Measurements from ENCODE around the gene GPR107. TPM values are rescaled to one million over a fixed set of nuclear protein-coding genes. Genes with fewer than 3 reads are reported as not detected.

The GPR107 gene
- total and polyA plus RNA-seq, 2 experiments from 2014 or later, result 6.2 to 30.7 TPM

GRCh38 chr9:130100681-130101080 is 47.0 kb downstream of the GPR107 start (continued):
- TF ChIP-seq ZNF462 (CRISPR knock-in tag; IDR thresholded peaks at IDR 0.05) (no peak), EZH2 (IDR thresholded peaks at IDR 0.05; ENCODE audit: low read depth, unreplicated experiment) (no peak), ZNF331 (CRISPR knock-in tag; IDR thresholded peaks at IDR 0.05; ENCODE audit: low read depth) (no peak)

GRCh38 chr9:130101915-130102314 is 48.2 kb downstream of the GPR107 start:
- peaks cover 22% of the 10 kb centered on the region for H3K36me3 ChIP-seq (ENCODE audit: insufficient read depth)
- H3K4me2 ChIP-seq, result no peak overlapping the region
- H3K79me2 ChIP-seq (replicated peaks; ENCODE audit: insufficient read depth), result no peaks in the 10 kb centered on the region
- H3F3A ChIP-seq (replicated peaks; ENCODE audit: low read depth), result 0 out of 2 replicates have a peak, but pooled peaks cover 9% of the 10 kb centered on the region
- H4K20me1 ChIP-seq (replicated peaks; ENCODE audit: insufficient read depth), result no peaks in the 10 kb centered on the region; the same call in 1 of the 2 replicates
- DNase-seq (ENCODE audit: low spot score) (no peak), ATAC-seq (no peak)
- peaks cover 40% of the 10 kb centered on the region for H3K36me3 Mint-ChIP-seq (ENCODE audit: low read depth)
- no peak overlapping the region for H3K27ac Mint-ChIP-seq
- no peaks in the 10 kb centered on the region for H3K27me3 Mint-ChIP-seq (ENCODE audit: insufficient read depth, low read depth, poor library complexity)
- no peak overlapping the region for H3K27ac ChIP-seq (ENCODE audit: low read depth)
- H3K4me1 Mint-ChIP-seq, result no peaks in the 10 kb centered on the region
- no peaks in the 10 kb centered on the region for H3K27me3 ChIP-seq (ENCODE audit: insufficient read depth)
- H2AFZ ChIP-seq, result no peak overlapping the region
- no peaks in the 10 kb centered on the region for H3K4me1 ChIP-seq (ENCODE audit: insufficient read depth)
- no peak overlapping the region for H3K4me3 ChIP-seq
- no peaks in the 10 kb centered on the region for H3K9me3 Mint-ChIP-seq
- no peaks in the 10 kb centered on the region for H3K9me2 ChIP-seq (ENCODE audit: insufficient read depth)
- H3K4me3 Mint-ChIP-seq, result no peak overlapping the region
- TF ChIP-seq ETS1 (IDR thresholded peaks at IDR 0.05), result no peak
- no peak for TF ChIP-seq ZNF462 (CRISPR knock-in tag; IDR thresholded peaks at IDR 0.05)
- TF ChIP-seq CREB1 (CRISPR knock-in tag; IDR thresholded peaks at IDR 0.05; ENCODE audit: low read depth), result no peak
- no peak for TF ChIP-seq EZH2phosphoT487 (IDR thresholded peaks at IDR 0.05; ENCODE audit: unreplicated experiment)
- no peak for TF ChIP-seq STAT1 (IDR thresholded peaks at IDR 0.05; ENCODE audit: unreplicated experiment)
- no peak for TF ChIP-seq ZNF114 (CRISPR knock-in tag; IDR thresholded peaks at IDR 0.05)
- no peak for TF ChIP-seq POLR2AphosphoS5 (IDR thresholded peaks at IDR 0.05; ENCODE audit: low read depth)

All from GM23338 (cell line).